Right atrium auricular region (tissue), 2 donors: Measurements from ENCODE around the gene SLC9A8. TPM values are rescaled to one million over a fixed set of nuclear protein-coding genes. Genes with fewer than 3 reads are reported as not detected.

ENCODE experiments used
- DNase-seq: peaks from one replicate; pipeline ENCODE4 v3.0.0-alpha.2; 2019; ENCODE audit warnings: low spot score
- H3K27ac ChIP-seq, 2 donors: fragments of 200-600 bp; sonication (generic); 1 replicate in 1 of 2; 2 replicates in 1 of 2; pipeline ENCODE4 v1.5.1; 2016 to 2019
- H3K27me3 ChIP-seq, 2 donors: fragments of 200-600 bp; sonication (generic); one replicate each; pipeline versions ENCODE4 v1.5.1 to v1.6.0; 2017 to 2019
- H3K36me3 ChIP-seq: fragments of 200-600 bp; sonication (generic); one replicate; pipeline ENCODE4 v1.5.1; 2016
- H3K4me1 ChIP-seq, 2 donors: fragments of 200-600 bp; sonication (generic); one replicate each; pipeline versions ENCODE4 v1.5.1 to v1.6.0; 2017 to 2019
- H3K4me3 ChIP-seq, 2 donors: fragments of 200-600 bp; sonication (generic); 1 replicate in 1 of 2; 2 replicates in 1 of 2; pipeline ENCODE4 v1.5.1; 2017 to 2019; ENCODE audit warnings: mild to moderate bottlenecking in 1 of 2, moderate library complexity in 1 of 2
- H3K9me3 ChIP-seq, 2 donors: fragments of 200-600 bp; sonication (generic); one replicate each; pipeline ENCODE4 v1.5.1; 2019
- CTCF ChIP-seq, 2 donors: fragments of 200-600 bp; sonication (generic); IDR thresholded peaks; one replicate each; pipeline ENCODE4 v1.5.1; 2019; ENCODE audit warnings: antibody characterized with exemption in 2 of 2
- total RNA-seq, 2 donors: library from RNA; depleted of rRNA; stranded (reverse); fragments of >200 nt; gene quantifications; one replicate each; pipeline ENCODE4 v1.1.0, GENCODE V29; 2016

SLC9A8 gene
- total RNA-seq, 2 donors from 2014 or later = 5.8 to 6.3 TPM

DNA sequence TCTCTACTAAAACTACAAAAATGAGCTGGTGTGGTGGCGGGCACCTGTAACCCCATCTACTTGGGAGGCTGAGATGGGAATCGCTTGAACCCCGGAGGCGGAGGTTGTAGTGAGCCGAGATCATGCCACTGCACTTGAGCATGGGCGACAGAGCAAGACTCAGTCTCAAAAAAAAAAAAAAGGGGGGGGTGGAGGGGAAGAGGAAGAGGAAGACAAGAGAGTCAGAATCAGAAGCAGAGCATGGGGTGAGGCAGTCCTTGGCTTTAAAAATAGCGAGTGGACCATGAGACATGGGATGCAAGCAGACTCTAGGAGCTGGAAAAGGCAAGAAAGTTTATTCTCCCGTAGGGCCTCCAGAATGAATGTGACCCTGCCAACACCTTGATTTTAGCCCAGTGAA is 3.9 kb upstream of the SLC9A8 start:
- H3K27ac ChIP-seq = no peak overlapping the region
- H3K27me3 ChIP-seq = no peaks in the 10 kb centered on the region
- no peaks in the 10 kb centered on the region for H3K36me3 ChIP-seq
- peaks cover 0 to 13% of the 10 kb centered on the region in 2 donors for H3K4me1 ChIP-seq
- no peak for TF ChIP-seq CTCF (IDR thresholded peaks at IDR 0.05)
- no peaks in the 10 kb centered on the region for H3K9me3 ChIP-seq
- DNase-seq = no peak
- H3K4me3 ChIP-seq = no peak overlapping the region

DNA sequence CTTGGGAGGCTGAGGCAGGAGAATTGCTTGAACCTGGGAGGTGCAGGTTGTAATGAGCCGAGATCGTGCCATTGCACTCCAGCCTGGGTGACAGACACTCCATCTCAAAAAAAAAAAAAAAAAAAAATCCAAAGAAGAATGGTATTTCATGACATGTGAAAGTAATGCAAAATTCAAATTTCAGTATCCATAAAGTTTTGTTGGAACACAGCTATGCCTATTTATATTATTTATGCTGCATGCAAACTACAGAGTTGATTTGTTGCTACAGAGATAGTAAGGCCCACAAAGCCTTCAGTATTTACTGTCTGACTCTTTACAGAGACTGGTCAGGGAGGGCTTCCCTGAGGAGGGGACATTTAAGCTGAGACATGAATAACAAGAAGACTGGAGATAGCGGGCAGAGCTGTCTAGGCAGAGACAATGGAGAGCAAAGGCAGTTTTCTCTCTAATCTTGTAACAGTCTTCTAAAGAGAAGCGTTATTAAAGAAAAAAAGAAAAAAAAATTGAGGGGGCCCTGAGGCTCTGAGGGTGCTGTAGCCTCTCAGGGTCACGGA is 2.7 kb upstream of the SLC9A8 start:
- H3K4me3 ChIP-seq = no peak overlapping the region
- no peaks in the 10 kb centered on the region for H3K36me3 ChIP-seq
- TF ChIP-seq CTCF (IDR thresholded peaks at IDR 0.05) = no peak
- DNase-seq = no peak
- H3K27me3 ChIP-seq = no peaks in the 10 kb centered on the region
- no peaks in the 10 kb centered on the region for H3K9me3 ChIP-seq
- no peak overlapping the region for H3K27ac ChIP-seq
- H3K4me1 ChIP-seq = peaks cover 0 to 17% of the 10 kb centered on the region in 2 donors

GRCh38 chr20:49810491-49811190 is 2.0 kb upstream of the SLC9A8 start:
- no peak for TF ChIP-seq CTCF (IDR thresholded peaks at IDR 0.05)
- Histone ChIP-seq H3K4me3 (no peak overlapping the region), H3K27ac (no peak overlapping the region)

DNA sequence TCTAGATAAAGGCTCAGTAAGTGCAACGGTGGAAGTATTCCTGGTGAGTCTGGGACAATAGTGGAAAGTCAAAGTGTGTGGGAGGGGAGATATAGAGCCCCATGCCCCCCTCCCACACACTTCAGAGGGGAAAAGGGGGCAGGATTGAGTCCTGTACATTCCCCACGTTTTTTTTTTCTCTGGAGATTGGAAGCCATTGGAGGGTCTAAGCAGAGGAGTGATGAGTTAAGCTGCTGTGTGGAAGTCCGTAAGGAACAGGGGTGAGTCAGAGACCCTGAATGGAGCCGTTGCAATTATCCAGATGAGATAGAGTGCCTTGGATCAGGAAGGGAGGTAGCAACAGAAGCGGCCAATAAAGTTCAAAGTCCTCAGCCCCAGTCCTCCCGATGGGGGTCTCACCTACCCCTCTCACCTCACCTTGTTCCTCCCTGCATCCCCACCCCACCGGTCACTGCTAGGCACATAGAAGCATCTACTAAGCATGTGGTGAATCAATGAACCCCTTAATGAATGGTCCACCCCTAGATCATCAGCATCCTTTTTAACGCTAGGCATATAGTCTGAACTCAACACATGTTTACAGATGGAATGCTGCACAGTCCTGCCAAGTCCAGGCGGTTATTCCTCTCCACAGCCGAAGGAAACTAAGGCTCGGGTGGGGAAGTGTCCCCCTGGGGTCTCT is 662 bp upstream of the SLC9A8 start:
- Histone ChIP-seq H3K4me3 (peak overlapping the region; percentile 78 to 84), H3K27me3 (no peaks in the 10 kb centered on the region), H3K36me3 (peaks cover 8% of the 10 kb centered on the region), H3K4me1 (peaks cover 0 to 17% of the 10 kb centered on the region in 2 donors), H3K9me3 (no peaks in the 10 kb centered on the region), H3K27ac (peak overlapping the region; percentile 91 to 98)
- no peak for DNase-seq
- TF ChIP-seq CTCF (IDR thresholded peaks at IDR 0.05) = no peak

More at GRCh38 chr20:49810491-49811190, 2.0 kb upstream of the SLC9A8 start:
- DNase-seq = no peak
- H3K4me1 ChIP-seq = peaks cover 0 to 17% of the 10 kb centered on the region in 2 donors
- H3K36me3 ChIP-seq = peaks cover 1% of the 10 kb centered on the region
- H3K27me3 ChIP-seq = no peaks in the 10 kb centered on the region
- H3K9me3 ChIP-seq = no peaks in the 10 kb centered on the region

GRCh38 chr20:49813305-49813974 is 812 bp downstream of the SLC9A8 start:
- no peaks in the 10 kb centered on the region for H3K27me3 ChIP-seq
- H3K4me1 ChIP-seq = peaks cover 0 to 17% of the 10 kb centered on the region in 2 donors
- H3K4me3 ChIP-seq = peak overlapping the region; percentile 78 to 84
- peak overlapping the region; percentile 91 to 98 for H3K27ac ChIP-seq
- DNase-seq = no peak
- TF ChIP-seq CTCF (IDR thresholded peaks at IDR 0.05) = no peak
- H3K36me3 ChIP-seq = peaks cover 8% of the 10 kb centered on the region
- no peaks in the 10 kb centered on the region for H3K9me3 ChIP-seq
